ENCODE data around the gene ACTL6B. TPM values are rescaled to one million over a fixed set of nuclear protein-coding genes. Genes with fewer than 3 reads are reported as not detected.
"Not testable (repeated sequence)": the region's sequence is repeated elsewhere in the genome, so short reads cannot be mapped to it uniquely, and the experiment has no call there.

Gene ACTL6B
- total RNA-seq, 1 donor from 2014 or later = not detected

DNA sequence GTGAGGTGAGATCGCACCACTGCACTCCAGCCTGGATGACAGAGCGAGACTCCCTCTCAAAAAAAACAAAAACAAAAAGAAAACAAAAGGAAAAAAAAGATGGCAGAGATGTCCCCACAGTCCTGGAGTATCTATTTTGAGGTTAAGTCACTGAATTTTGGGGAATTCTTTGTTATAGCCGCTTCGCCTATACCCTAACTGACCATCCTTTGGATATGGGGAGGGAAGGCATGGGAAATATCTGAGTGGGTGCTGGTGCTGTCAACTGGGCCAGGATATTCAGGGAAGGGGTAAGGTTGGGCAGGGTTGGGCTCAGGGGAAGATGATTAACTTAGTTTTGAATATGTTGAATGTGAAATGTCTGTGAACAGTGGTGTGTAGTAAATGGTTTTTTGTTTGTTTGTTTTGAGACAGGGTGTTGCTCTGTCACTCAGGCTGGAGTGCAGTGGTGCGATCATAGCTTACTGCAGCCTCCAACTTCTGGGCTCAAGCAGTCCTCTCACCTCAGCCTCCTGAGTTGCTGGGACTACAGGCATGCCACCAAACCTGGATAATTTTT, 9.0 kb upstream of the ACTL6B start:
- DNase-seq (ENCODE audit: low spot score) = no peak
- Mint-ChIP-seq H3K27ac (ENCODE audit: unreplicated experiment) (no peak overlapping the region), H3K9me3 (ENCODE audit: low read depth) (no peaks in the 10 kb centered on the region), H3K27me3 (ENCODE audit: low read depth) (peaks cover 13% of the 10 kb centered on the region), H3K36me3 (ENCODE audit: low read depth) (no peaks in the 10 kb centered on the region), H3K4me1 (ENCODE audit: low read depth) (peaks cover 2% of the 10 kb centered on the region), H3K4me3 (ENCODE audit: unreplicated experiment) (no peak overlapping the region)
- TF ChIP-seq, protein P1, sequence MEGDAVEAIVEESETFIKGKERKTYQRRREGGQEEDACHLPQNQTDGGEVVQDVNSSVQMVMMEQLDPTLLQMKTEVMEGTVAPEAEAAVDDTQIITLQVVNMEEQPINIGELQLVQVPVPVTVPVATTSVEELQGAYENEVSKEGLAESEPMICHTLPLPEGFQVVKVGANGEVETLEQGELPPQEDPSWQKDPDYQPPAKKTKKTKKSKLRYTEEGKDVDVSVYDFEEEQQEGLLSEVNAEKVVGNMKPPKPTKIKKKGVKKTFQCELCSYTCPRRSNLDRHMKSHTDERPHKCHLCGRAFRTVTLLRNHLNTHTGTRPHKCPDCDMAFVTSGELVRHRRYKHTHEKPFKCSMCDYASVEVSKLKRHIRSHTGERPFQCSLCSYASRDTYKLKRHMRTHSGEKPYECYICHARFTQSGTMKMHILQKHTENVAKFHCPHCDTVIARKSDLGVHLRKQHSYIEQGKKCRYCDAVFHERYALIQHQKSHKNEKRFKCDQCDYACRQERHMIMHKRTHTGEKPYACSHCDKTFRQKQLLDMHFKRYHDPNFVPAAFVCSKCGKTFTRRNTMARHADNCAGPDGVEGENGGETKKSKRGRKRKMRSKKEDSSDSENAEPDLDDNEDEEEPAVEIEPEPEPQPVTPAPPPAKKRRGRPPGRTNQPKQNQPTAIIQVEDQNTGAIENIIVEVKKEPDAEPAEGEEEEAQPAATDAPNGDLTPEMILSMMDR (IDR thresholded peaks at IDR 0.05) = no peak

DNA sequence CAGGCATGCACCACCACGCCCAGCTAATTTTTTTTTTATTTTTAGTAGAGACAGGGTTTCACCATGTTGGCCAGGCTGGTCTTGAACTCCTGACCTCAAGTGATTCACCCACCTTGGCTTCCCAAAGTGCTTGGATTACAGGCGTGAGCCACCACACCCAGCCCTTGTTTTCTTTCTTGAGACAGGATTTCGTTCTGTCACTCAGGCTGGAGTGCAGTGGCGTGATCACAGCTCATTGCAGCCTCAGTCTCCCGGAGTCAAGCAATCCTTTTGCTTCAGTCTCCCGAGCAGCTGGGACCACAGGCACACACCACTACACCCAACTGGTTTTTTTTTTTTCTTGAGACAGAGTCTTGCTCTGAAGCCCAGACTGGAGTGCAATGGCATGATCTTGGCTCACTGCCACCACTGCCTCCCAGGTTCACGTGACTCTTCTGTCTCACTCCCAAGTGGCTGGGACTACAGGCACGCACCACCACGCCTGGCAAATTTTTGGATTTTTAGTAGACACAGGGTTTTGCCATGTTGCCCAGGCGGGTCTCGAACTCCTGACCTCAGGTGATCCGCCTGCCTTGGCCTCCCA, 6.0 kb upstream of the ACTL6B start:
- not testable (repeated sequence) for H3K27ac Mint-ChIP-seq (ENCODE audit: unreplicated experiment); H3K9me3 Mint-ChIP-seq (ENCODE audit: low read depth); H3K4me3 Mint-ChIP-seq (ENCODE audit: unreplicated experiment); H3K36me3 Mint-ChIP-seq (ENCODE audit: low read depth); DNase-seq (ENCODE audit: low spot score); H3K4me1 Mint-ChIP-seq (ENCODE audit: low read depth)
- H3K27me3 Mint-ChIP-seq (ENCODE audit: low read depth) = peaks cover 14% of the 10 kb centered on the region

DNA sequence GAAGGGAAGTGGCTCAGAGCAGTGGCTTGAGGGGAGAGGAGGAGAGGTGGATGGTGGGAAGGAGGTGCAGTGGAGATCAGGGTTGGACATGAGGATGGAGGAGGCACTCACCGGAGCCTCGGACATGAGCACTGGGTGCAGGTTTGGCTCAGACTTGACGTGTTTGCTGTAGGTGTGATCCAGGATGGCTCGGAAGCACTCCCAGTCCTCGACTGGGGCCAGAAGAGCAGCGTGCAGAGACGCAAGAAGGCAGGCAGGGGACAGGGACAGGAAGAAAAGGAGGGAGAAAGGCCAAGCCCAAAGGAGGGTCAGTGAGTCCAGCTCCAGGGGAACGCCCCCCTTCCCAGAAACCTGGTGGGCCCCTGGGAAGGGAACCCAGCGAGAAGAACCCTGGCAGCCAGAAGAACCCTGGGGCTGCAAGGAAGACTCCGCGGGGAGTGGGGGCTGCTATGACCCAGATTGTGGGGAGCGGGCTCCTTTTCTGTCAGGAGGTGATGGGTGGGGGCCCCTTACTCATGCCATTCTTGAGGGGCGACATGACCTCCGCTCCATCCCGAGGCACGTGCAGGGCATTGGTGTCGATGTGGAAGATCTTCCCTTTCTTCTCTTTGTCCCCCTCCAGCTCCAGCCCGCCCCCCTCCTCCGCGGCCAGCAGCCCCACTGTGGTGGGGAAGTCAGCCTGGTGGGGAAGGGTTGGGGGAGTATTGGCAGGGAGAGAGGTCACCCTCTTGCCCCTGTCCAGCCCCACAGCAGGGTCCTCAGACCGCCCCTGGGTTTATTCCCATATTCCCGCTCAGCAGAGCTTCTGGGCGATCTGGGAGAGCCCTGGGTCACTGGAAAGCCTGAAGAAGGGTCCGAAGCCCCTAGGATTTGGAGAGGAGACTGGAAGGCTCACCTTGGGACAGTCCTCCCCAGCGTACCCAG, 1.1 kb downstream of the ACTL6B start:
- Mint-ChIP-seq H3K36me3 (ENCODE audit: low read depth) (peaks cover 1% of the 10 kb centered on the region), H3K9me3 (ENCODE audit: low read depth) (no peaks in the 10 kb centered on the region), H3K4me3 (ENCODE audit: unreplicated experiment) (no peak overlapping the region), H3K27ac (ENCODE audit: unreplicated experiment) (no peak overlapping the region), H3K27me3 (ENCODE audit: low read depth) (peaks cover 17% of the 10 kb centered on the region), H3K4me1 (ENCODE audit: low read depth) (no peaks in the 10 kb centered on the region)
- no peak for DNase-seq (ENCODE audit: low spot score)
- TF ChIP-seq, protein P1 (IDR thresholded peaks at IDR 0.05) = no peak

DNA sequence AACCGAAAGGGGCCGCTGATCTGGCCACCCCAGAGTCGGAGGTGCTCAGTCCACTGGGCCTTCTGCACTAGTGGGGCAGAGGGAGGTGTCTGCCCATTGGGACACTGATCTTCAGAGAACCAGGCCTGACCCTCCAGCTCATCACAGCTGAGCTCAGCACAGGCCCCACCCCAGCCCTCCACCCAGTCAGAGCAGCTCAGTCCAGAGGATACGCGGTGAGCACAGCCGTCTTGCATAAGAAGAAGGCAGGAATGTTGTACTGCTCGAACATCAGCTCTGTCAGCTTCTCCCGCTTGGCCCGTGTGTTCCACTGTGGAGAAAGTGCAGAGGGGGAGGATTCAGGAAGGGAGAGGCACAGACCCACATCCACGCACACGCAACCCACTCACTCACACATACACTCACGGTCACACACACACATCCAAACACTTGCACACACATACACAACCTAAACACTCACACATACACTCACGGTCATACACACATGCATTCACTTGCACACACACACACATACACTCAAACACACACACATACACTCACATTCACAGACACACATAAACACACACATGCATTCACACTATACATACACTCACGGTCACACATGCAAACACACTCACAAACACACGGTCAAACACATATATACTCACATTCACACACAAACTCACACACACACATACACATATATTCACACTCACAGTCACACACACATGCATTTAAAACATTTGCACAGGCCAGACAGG, 6.3 kb downstream of the ACTL6B start:
- no peak for DNase-seq (ENCODE audit: low spot score)
- peaks cover 34% of the 10 kb centered on the region for H3K27me3 Mint-ChIP-seq (ENCODE audit: low read depth)
- TF ChIP-seq, protein P1 (IDR thresholded peaks at IDR 0.05) = no peak
- H3K4me1 Mint-ChIP-seq (ENCODE audit: low read depth) = no peaks in the 10 kb centered on the region
- H3K4me3 Mint-ChIP-seq (ENCODE audit: unreplicated experiment) = no peak overlapping the region
- H3K9me3 Mint-ChIP-seq (ENCODE audit: low read depth) = no peaks in the 10 kb centered on the region
- peaks cover 2% of the 10 kb centered on the region for H3K36me3 Mint-ChIP-seq (ENCODE audit: low read depth)
- no peak overlapping the region for H3K27ac Mint-ChIP-seq (ENCODE audit: unreplicated experiment)

DNA sequence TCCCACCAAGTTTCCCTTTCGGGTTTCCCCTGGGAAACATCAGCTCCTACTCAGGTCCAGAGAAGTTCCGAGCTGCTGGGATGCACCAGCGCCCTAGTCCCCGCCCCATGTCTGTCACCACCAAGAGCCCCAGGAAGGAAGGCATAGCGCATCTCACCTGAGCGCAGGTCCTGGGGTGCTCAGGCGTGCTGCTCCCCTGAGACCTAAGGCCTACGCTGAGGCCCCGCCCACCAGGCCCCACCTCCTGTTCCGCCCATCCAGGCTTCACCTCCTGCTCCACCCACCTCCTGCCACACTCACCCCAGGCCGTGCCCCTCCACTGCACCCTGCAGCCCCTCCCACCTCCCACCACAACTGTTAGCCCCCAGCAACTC, 13.7 kb downstream of the ACTL6B start:
- Mint-ChIP-seq H3K4me1 (ENCODE audit: low read depth) (no peaks in the 10 kb centered on the region), H3K27me3 (ENCODE audit: low read depth) (peaks cover 26% of the 10 kb centered on the region), H3K27ac (ENCODE audit: unreplicated experiment) (no peak overlapping the region), H3K9me3 (ENCODE audit: low read depth) (no peaks in the 10 kb centered on the region), H3K4me3 (ENCODE audit: unreplicated experiment) (no peak overlapping the region), H3K36me3 (ENCODE audit: low read depth) (no peaks in the 10 kb centered on the region)
- no peak for DNase-seq (ENCODE audit: low spot score)
- TF ChIP-seq, protein P1 (IDR thresholded peaks at IDR 0.05) = no peak
